Ascending aorta (tissue), 2 donors: Measurements from ENCODE around the gene ACD. TPM values are rescaled to one million over a fixed set of nuclear protein-coding genes. Genes with fewer than 3 reads are reported as not detected.

Experiments used
- DNase-seq, 2 donors: peaks; one replicate each; pipeline ENCODE4 v3.0.0-alpha.2; 2019; ENCODE audit warnings: low spot score in 2 of 2
- H3K27ac ChIP-seq, 2 donors: fragments of 200-600 bp; sonication (generic); one replicate each; pipeline ENCODE4 v1.5.1; 2016 to 2017; ENCODE audit warnings: mild to moderate bottlenecking in 1 of 2
- H3K27me3 ChIP-seq: fragments of 200-600 bp; sonication (generic); one replicate; pipeline ENCODE4 v1.5.1; 2017
- H3K36me3 ChIP-seq, 2 donors: fragments of 200-600 bp; sonication (generic); one replicate each; pipeline ENCODE4 v1.5.1; 2016
- H3K4me1 ChIP-seq, 2 donors: fragments of 200-600 bp; sonication (generic); one replicate each; pipeline ENCODE4 v1.5.1; 2016 to 2017; ENCODE audit warnings: mild to moderate bottlenecking in 1 of 2
- H3K4me3 ChIP-seq, 2 donors: fragments of 200-600 bp; sonication (generic); one replicate each; pipeline ENCODE4 v1.5.1; 2016 to 2017; ENCODE audit warnings: mild to moderate bottlenecking in 1 of 2
- H3K9me3 ChIP-seq, 2 donors: fragments of 200-600 bp; sonication (generic); one replicate each; pipeline ENCODE4 v1.5.1; 2016
- CTCF ChIP-seq, 3 experiments: fragments of 200-600 bp in 2 of 3; fragments of 450-650 bp in 1 of 3; sonication (generic) in 2 of 3; IDR thresholded peaks; one replicate each; pipeline ENCODE4 v1.5.1; 2016 to 2019; ENCODE audit warnings: antibody characterized with exemption in 3 of 3, mild to moderate bottlenecking in 1 of 3, moderate library complexity in 1 of 3
- intact Hi-C: fragments of 100-400 bp; cut with DNase I; formaldehyde crosslinking; loops from one replicate; pipeline ENCODE4 v1.15.1; 2023
- total RNA-seq: library from RNA; depleted of rRNA; stranded (reverse); fragments of >200 nt; gene quantifications from one replicate; pipeline ENCODE4 v1.1.0, GENCODE V29; 2016

Gene ACD
- total RNA-seq, 1 donor from 2014 or later = 14.5 TPM

- Histone ChIP-seq H3K9me3 (no peaks in the 10 kb centered on the region), H3K4me1 (peaks cover 5 to 7% of the 10 kb centered on the region in 2 donors), H3K4me3 (no peak overlapping the region), H3K27ac (no peak overlapping the region), H3K36me3 (peaks cover 0 to 4% of the 10 kb centered on the region in 2 donors), H3K27me3 (peaks cover 27% of the 10 kb centered on the region)
- no peak for DNase-seq
- intact Hi-C loops = no loop called here
- TF ChIP-seq CTCF (IDR thresholded peaks at IDR 0.05) = no peak
Measured at GRCh38 chr16:67651847-67652246, 8.2 kb downstream of the ACD start.

GRCh38 chr16:67651039-67651438 lies 9.0 kb downstream of the ACD start:
- Histone ChIP-seq H3K9me3 (no peaks in the 10 kb centered on the region), H3K27me3 (peaks cover 30% of the 10 kb centered on the region), H3K27ac (no peak overlapping the region), H3K36me3 (no peaks in the 10 kb centered on the region), H3K4me1 (peaks cover 5 to 7% of the 10 kb centered on the region in 2 donors), H3K4me3 (no peak overlapping the region)
- no peak for TF ChIP-seq CTCF (IDR thresholded peaks at IDR 0.05)
- no peak for DNase-seq
- intact Hi-C loops = no loop called here

GRCh38 chr16:67650023-67650422 lies 10.0 kb downstream of the ACD start:
- no peak for DNase-seq
- Histone ChIP-seq H3K27ac (no peak overlapping the region), H3K27me3 (peaks cover 40% of the 10 kb centered on the region), H3K4me1 (peaks cover 5 to 8% of the 10 kb centered on the region in 2 donors), H3K9me3 (no peaks in the 10 kb centered on the region), H3K4me3 (no peak overlapping the region), H3K36me3 (no peaks in the 10 kb centered on the region)
- TF ChIP-seq CTCF (IDR thresholded peaks at IDR 0.05) = no peak
- intact Hi-C loops = no loop called here

- H3K9me3 ChIP-seq = no peaks in the 10 kb centered on the region
- intact Hi-C loops = no loop called here
- H3K27me3 ChIP-seq = peaks cover 45% of the 10 kb centered on the region
- no peak for DNase-seq
- no peak for TF ChIP-seq CTCF (IDR thresholded peaks at IDR 0.05)
- no peak overlapping the region for H3K4me3 ChIP-seq
- no peaks in the 10 kb centered on the region for H3K36me3 ChIP-seq
- H3K4me1 ChIP-seq = peaks cover 5 to 12% of the 10 kb centered on the region in 2 donors
- H3K27ac ChIP-seq = no peak overlapping the region
Measured at GRCh38 chr16:67649494-67649931, 10.5 kb downstream of the ACD start.

GRCh38 chr16:67648764-67649407 lies 11.2 kb downstream of the ACD start:
- Histone ChIP-seq H3K9me3 (no peaks in the 10 kb centered on the region), H3K27me3 (peaks cover 42% of the 10 kb centered on the region), H3K4me3 (no peak overlapping the region), H3K4me1 (peaks cover 5 to 12% of the 10 kb centered on the region in 2 donors), H3K36me3 (no peaks in the 10 kb centered on the region), H3K27ac (no peak overlapping the region)
- no peak for TF ChIP-seq CTCF (IDR thresholded peaks at IDR 0.05)
- DNase-seq = no peak
- intact Hi-C loops = no loop called here
